Measurements from ENCODE around the gene PSMB4.
"Not testable (repeated sequence)": the region's sequence is repeated elsewhere in the genome, so short reads cannot be mapped to it uniquely, and the experiment has no call there.

PSMB4 gene

DNA sequence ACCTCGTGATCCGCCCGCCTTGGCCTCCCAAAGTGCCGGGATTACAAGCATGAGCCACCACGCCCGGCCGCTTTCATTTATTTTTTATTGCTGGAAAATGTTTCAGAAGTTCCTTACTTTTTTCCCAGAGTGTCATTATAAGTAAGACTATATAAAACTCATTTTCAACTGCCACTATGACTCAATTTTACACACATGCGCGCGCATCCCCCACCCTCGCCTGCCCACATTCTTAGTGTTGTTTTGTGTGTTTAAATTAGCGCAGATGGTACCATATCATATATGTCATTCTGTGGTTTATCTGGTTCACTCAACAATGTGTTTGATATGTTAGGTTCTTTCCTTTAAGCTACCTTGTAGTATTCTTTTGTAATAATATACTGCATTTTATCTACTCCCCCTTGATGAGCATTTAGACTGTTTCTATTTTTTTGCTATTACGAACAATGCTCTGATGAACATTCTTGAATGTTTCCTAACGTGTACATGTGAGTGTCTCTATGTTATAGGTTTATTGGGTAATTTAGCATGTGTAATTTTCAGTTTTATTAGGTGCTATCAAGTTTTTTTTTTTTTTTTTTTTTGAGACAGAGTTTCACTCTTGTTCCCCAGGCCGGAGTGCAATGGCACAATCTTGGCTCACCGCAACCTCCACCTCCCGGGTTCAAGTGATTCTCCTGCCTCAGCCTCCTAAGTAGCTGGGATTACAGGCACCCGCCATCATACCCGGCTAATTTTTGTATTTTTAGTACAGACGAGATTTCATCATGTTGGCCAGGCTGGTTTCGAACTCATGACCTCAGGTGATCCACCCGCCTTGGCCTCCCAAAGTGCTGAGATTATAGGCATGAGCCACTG is 8.9 kb upstream of the PSMB4 start:
- not testable (repeated sequence) for DNase-seq (ENCODE audit: low spot score)

DNA sequence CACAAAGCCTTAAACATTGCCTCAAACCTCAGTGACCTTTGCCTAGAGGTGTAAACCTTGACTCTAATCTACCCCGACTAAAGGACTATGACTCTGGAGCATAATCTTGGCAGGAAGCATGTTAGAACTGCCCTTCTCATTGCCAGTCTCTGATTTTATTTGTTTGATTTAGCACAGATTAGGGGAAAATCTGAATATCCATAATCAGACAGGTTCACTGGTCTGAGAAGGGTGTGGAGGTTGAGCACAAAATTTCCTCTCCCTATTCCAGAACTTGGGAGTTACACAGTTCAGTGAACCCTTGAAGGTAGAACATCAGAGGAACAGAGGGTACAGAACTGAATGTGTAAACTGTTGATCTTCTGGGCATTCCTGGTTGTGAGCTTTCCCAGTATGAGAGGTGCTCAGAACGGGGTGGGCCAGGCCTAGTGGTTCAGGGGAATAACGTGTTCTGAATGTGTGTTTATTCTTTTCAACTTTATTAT is 8.3 kb upstream of the PSMB4 start:
- no peak for DNase-seq (ENCODE audit: low spot score)

DNA sequence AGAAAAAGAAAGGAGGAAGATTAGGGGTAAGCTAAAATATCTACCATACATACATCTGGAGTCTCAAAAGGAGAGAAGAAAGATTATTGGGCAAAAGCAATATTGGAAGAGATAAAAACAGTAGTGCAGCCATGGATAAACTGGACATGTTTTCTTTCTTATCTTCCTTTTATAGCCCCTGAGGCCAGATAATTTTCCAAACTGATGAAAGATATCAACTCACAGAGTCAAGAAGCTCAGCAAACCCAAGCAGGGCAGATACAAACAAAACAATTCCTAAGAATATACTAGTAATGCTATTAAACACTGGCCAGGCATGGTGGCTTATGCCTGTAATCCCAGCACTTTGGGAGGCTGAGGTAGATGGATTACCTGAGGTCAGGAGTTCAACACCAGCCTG is 5.8 kb upstream of the PSMB4 start:
- no peak for DNase-seq (ENCODE audit: low spot score)

DNA sequence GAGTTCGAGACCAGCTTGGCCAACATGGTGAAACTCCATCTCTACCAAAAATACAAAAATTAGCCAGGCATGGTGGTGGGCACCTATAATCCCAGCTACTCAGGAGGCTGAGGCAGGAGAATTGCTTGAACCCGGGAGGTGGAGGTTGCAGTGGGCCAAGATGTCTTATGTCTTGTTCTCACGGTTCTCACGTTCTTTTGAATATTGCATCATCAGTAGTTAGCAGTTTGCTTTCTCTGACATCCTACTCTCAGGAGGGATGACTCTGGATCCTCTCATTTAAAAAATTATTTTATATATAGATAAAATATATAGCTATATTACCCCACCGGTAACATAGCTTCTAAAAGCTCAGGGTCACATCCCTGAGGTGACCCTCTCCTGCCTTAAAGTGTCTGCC is 3.1 kb upstream of the PSMB4 start:
- not testable (repeated sequence) for DNase-seq (ENCODE audit: low spot score)

DNA sequence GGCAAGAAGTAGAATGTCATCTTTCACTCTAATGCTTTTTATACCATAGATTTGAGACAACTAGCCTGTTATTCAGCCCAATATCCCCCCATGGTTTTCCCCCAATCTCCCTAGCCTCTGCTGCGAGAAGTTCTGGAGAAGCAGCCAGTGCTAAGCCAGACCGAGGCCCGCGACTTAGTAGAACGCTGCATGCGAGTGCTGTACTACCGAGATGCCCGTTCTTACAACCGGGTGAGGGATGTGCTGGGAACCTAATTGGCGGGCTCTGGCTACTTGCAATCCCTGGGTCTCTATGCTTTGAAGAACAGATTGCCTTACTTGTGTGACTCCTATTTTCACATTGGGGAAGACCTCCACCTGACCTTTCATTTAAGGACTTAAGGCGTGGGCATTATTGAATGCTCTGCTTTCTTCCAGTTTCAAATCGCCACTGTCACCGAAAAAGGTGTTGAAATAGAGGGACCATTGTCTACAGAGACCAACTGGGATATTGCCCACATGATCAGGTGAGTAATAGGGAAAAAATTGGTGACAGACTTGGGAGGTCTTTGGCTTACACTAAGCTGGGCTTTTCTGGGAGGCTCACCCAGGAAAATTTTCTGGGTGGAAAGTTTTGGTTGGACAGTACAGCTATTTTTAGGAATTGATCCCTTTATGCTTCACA is 1.9 kb downstream of the PSMB4 start:
- DNase-seq (ENCODE audit: low spot score) = no peak

DNA sequence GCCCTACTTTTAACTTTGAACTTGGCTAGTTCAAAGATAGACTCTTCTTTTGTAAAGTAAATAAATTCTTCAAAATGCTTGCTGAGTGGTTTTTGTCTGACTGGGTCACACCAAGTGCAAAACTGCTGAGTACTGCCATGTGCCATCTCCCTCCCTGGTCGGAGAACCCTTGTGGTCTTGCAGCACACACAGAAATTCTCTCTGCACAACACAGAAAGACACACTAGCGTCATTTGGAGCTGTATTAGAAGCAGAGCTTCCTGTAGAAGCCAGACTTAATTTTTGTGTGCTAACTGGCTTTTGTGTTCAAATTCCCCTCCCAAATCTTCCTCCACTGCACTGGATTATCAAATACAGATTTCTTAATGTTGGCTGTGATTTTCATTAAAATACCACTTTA is 2.5 kb downstream of the PSMB4 start:
- no peak for DNase-seq (ENCODE audit: low spot score)

DNA sequence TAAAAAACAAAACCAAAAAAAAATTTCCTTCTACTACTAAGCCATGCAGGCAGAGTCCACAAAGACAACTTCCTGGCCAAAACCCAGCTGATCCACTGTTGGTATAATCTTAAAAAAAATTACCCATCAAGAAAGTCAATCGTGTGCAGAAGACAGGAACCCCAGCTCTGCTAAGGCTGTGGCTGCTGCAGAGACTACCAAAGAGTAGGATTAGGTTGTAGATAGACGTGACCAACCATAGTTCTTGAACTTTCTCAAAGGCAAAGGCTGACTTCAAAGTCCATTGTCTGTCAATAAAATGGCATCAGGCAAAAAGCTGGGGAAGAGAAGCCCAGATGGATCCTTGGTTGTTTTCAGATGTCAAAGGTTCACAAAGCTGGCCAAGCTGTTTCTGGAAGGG is 3.4 kb downstream of the PSMB4 start:
- no peak for DNase-seq (ENCODE audit: low spot score)

DNA sequence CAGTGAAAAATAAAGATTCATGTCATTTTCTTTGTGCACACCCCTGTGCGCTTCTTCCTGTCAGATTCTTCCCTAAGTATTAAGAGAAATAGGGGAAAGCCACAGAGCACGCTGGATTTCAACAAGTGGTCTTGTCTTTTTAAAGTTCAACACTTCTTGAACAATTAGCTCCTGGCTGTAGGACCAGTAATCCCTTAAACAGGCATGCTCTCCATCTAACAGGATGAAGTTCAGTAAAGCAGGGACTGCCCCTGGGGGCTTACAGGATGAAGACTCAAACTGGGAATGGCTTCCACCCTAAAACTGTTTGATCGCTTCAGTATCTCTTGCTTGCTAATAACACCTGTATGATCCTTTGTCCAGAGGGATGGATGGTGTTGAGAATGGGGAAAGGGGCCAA is 4.2 kb downstream of the PSMB4 start:
- no peak for DNase-seq (ENCODE audit: low spot score)

DNA sequence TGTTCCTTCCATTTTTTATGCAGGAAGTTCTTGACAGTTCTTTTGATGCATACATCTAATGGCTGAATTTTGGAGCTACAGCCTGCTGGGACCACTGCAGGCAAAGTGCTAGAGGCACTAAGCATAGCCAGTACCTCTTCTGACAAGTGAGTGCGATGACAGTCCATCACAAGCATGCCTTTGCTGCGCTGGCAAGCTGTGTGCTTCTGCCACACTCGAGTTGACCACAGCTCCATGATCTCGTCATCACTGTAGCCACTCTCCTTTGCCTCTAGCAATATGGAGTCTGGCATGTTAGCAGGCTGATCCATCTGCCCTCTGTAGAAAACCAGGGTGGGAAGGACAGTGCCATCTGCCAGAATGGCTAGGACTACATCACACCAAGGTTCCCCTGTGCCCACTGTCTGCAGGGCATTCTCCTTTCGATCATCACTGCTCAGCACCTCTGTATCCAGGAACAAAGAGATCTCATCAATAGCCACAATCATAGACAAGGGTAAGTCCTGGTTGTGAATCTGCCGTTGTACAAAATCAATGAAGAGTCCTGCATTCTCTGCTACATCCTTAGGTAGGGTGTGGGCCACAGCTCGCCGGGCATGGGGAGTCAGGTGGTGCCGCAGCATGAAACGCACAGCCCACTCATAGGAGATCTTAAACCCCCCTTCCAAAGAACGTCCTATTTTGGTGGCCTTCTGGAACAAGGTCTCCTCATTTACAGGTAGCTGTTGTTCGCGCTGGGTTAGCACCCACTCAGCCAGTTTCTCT is 6.0 kb downstream of the PSMB4 start:
- no peak for DNase-seq (ENCODE audit: low spot score)

DNA sequence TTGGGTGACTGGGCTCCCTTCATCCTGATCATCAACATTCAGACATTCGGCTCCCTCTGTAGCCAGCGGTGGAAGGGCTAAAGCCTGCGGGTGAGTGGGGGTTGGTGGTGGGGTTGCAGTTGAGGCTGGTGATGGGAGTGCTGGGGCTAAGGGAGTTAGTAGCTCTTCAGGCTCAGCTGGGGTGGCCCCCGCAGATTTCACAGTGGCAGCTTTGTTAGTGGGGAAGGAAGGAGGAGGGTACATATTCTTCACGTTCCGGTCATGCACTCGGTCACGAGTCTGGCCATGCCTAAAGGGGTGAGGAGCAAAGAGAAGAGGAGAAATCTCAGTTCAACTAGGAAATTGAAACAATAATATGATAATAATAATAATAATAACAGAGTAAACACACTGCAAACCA is 6.8 kb downstream of the PSMB4 start:
- DNase-seq (ENCODE audit: low spot score) = no peak

DNA sequence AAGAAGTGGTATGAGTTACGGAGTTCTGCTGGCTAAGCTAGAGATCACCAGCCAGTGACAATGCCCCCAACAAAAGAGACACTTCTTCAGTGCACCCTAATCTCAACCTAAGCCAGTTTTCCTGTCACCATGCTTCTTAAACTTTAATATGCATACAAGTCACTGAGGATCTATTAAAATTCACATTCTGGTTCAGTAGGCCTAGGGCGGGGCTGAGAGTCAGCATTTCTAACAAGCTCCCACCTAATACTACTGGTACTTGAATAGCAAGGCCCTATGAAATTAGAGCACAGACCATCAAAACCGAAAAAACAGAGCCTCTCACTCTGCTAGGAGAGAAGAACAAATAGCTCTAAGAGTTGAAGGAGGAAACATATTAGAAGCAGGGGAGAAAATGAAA is 7.9 kb downstream of the PSMB4 start:
- no peak for DNase-seq (ENCODE audit: low spot score)

DNA sequence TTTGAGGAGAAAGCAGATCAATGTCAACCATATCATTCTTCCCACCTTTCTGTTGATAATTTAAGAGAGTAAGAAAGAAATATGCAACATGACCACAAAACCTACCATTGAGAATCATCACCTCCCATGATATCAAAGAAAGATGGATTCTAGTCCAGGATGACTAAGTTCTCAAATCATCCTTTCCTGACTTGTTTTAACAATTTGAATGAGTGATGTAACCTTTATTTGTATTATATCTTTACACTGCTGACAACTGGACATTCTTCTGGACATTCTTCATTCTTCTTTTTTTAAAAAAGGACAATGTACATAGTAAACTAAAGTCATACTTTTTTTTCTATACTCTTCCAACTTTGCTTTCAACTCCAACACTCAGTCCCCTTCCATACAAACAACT is 9.5 kb downstream of the PSMB4 start:
- DNase-seq (ENCODE audit: low spot score) = no peak

DNA sequence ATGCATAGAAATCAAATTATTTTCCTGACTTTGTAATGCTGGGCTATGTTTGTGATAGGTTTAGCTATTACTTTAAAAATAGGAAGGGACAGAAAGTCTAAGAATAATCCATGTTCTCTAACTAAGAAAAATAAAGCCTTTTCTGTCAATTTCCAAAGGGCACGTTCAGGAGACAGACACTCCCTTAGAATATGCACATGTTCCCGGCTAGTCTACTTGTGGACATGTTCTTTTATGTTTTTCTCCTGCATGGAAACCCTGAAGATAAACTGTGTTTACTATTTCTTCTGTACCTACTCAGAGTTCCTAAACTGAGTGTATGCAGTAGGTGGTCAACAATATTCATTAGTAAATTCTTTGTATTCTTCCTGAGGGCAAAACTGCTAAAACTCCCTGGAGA is 12.5 kb downstream of the PSMB4 start:
- no peak for DNase-seq (ENCODE audit: low spot score)

DNA sequence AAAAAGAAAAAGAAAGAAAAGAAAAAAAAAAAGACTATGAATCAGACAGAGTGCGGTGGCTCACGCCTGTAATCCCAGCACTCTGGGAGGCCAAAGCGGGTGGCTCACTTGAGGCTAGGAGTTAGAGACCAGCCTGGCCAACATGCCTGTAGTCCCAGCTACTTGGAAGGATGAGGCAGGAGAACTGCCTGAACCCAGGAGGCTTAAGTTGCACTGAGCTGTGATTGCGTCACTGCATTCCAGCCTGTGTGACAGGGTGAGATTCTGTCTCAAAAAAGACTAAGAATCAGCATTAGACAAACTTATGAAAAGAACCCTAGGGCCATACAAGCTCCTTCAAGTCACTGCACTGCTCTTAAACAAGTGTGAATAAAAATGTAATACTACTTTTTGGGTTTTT is 16.9 kb downstream of the PSMB4 start:
- DNase-seq (ENCODE audit: low spot score) = no peak

DNA sequence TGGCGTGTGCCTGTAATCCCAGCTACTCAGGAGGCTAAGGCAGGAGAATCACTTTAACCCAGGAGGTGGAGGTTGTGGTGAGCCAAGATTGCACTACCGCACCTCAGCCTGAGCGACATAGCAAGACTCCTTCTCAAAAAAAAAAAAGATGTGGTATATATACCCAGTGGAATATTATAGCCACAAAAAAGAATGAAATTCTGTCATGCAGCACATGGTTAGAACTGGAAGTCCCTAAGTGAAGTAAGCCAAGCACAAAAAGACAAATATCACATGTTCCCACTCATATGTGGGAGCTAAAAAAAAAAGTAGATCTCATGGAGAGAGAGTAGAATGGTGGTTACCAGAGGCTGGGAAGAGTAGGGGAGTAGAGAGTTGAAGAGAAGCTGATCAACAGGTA is 18.7 kb downstream of the PSMB4 start:
- DNase-seq (ENCODE audit: low spot score) = no peak

DNA sequence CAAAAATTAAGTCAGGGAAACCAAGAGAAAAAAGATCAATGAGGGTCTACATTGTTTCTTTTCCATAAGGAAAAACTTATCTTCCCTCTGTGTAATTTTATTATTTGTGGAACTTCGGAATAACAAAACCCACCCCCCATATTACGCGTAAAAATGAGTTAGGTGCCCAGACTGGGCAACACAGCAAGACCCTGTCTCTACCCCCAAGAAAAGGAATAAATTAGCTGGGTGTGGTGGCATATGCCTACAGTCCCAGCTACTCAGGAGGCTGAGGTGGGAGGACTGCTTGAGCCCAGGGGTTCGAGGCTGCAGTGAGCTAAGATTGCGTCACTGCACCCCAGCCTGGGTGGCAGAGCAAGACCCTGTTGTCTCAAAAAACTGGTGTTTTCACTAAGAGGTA is 20.4 kb downstream of the PSMB4 start:
- no peak for DNase-seq (ENCODE audit: low spot score)

DNA sequence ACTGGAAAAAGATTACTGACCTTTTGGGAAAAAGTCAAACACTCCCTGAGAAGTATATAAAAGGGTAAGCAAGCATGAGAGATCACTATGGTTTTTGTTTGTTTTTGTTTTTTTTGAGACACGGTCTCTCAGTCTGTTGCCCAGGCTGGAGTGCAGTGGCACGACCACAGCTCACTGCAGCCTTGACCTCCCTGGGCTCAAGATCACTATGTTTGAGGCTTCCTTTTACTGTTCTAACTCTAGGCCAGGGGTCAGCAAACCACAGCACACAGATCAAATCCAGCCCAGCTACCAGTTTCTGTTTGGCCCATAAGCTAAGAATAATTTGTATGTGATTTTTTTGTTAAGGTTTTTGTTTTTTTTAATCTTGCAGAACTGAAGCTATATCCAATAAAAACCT is 25.7 kb downstream of the PSMB4 start:
- DNase-seq (ENCODE audit: low spot score) = no peak

DNA sequence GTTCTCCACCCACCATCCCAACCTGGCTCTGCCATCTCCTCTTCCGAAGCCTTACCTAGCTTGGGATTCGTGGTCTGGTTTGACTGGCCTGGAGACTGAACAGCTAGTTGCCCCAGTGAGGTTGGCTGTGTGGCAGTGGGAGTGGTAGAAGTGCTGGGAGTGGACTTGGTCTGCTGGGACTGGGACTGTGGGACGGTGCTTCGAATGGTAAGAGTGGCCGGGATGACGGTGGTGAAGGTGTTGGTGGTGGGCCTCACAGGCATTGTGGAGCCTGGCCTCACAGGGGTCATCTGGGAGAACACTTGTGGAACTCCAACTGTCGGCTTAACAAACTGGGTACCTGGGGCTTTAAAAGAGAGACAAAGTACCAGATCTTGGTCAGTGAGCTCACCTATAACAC is 28.7 kb downstream of the PSMB4 start:
- DNase-seq (ENCODE audit: low spot score) = no peak

DNA sequence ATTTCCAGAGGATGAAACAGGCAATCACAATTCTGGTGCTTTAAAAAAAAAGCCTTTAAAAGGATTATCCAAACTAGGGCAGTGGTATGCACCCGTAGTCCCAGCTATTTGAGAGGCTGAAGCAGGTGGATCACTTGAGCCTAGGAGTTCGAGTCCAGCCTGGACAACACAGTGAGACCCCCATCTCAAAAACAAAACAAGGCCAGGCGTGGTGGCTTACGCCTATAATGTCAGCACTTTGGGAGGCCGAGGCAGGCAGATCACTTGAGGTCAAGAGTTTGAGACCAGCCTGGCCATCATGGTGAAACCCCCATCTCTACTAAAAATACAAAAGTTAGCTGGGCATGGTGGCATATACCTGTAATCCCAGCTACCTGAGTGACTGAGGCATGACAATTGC is 34.5 kb downstream of the PSMB4 start:
- not testable (repeated sequence) for DNase-seq (ENCODE audit: low spot score)

DNA sequence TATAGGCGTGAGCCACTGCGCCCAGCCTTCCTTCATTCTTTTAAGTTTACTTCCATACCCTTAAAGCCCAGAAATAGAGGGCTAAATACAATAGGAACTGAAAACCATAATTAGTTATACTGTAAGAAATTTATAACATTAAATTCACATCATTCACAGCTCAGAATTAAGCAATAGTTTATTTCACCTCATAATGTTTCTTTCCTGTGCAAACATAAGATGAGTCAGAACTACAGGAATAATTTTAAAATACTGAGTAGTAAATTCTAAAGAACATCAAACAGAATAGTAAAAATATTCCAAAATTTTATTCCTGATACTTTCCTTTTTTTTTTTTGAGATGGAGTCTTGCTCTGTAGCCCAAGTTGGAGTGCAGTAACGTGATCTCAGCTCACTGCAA is 35.8 kb downstream of the PSMB4 start:
- no peak for DNase-seq (ENCODE audit: low spot score)

DNA sequence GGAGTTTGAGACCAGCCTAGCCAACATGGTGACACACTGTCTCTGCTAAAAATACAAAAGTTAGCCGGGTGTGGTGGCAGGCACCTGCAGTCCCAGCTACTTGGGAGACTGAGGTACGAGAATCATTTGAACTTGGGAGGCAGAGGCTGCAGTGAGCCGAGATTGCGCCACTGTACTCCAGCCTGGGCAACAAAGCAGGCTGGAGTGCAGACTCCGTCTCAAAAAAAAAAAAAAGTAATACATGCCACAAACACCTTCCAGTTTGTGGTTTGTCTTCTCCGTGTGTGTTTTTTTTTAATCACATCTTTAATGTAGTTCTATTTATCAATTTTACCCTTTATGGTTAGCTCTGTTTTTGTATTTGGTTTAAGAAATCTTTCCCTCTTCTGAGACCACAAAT is 37.6 kb downstream of the PSMB4 start:
- no peak for DNase-seq (ENCODE audit: low spot score)

DNA sequence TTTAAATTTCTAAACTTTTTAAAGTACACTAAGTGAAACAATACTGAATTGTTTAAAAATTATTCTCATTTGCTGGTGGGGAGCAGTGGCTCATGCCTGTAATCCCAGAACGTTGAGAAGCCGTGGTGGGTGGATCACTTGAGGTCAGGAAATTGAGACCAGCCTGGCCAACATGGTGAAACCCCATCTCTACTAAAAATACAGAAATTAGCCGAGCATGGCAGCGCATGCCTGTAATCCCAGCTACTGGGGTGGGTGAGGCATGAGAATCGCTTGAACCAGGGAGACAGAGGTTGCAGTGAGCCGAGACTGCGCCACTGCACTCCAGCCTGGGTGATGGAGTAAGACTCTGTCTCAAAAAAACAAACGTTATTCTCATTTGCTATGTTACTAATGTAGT is 38.0 kb downstream of the PSMB4 start:
- DNase-seq (ENCODE audit: low spot score) = not testable (repeated sequence)
